ENCODE measurements around the gene CRTC2. TPM values are rescaled to one million over a fixed set of nuclear protein-coding genes. Genes with fewer than 3 reads are reported as not detected.
A peak's percentile ranks its signal among the peaks of the same experiment; 100 is the strongest.

CRTC2 gene
- total and polyA plus RNA-seq, 9 of the 15 experiments (the other 6 are each of a cell fraction or from before 2014, with no cell fraction given), result 2.7 to 26.4 (median 10.2) TPM

GRCh38 chr1:153968972-153969371, 10.6 kb upstream of the CRTC2 start:
- H3K4me1 ChIP-seq (replicated peaks in 1 of 2; ENCODE audit: control insufficient read depth in 2 of 2, insufficient read depth in 2 of 2, low read length in 2 of 2), result peaks cover 7 to 13% of the 10 kb centered on the region in 2 experiments; a peak in 4 of 5 replicates

More at GRCh38 chr1:153968972-153969371, 10.6 kb upstream of the CRTC2 start:
- H3K79me2 ChIP-seq (ENCODE audit: control insufficient read depth, insufficient read depth, low read length), result peaks cover 31% of the 10 kb centered on the region
- WGBS (ENCODE audit: insufficient coverage, low coverage, missing lambda C conversion rate), result 79% methylated on average over 2 of the region's 2 CpGs
- H3K9ac ChIP-seq (ENCODE audit: insufficient read depth in 1 of 2, low read depth in 2 of 2, low read length in 2 of 2), result peak overlapping the region; percentile 41 to 89; a peak in 3 of 4 replicates
- H3K4me3 ChIP-seq, result peak overlapping the region; percentile 51; the same call in 1 of the 2 replicates
- no peaks in the 10 kb centered on the region for H4K20me1 ChIP-seq (replicated peaks; ENCODE audit: control insufficient read depth, insufficient read depth, low read length)
- intact Hi-C loops (cut with micrococcal nuclease), result loop anchor here (5.0 kb wide), 1 partner anchor 172 kb away; no protein-coding TSS in a partner anchor
- H2AFZ ChIP-seq (ENCODE audit: low read depth, low read length), result no peak overlapping the region
- DNase-seq (ENCODE audit: extremely low read depth in 1 of 4, low spot score in 3 of 4), result no peak
- peak overlapping the region; percentile 87 for H3K4me2 ChIP-seq (ENCODE audit: insufficient read depth, low read length)
- ChIA-PET POLR2A (interaction anchor here (0.7 to 4.8 kb wide), 5 partner anchors 8 to 76 kb away, joined by 3 to 84 read pairs (median 9); partner anchors contain the start of genes JTB and RPS27), CTCF (ENCODE audit: low intra/inter-chr PET ratio) (no interaction called here)
- no peak for ATAC-seq
- FAIRE-seq, result no peak
- no peak overlapping the region for H3K27ac ChIP-seq (ENCODE audit: extremely low read depth, low read depth, low read length)
- no peaks in the 10 kb centered on the region for H3K9me3 ChIP-seq (replicated peaks; ENCODE audit: control insufficient read depth, insufficient read depth, low read depth, low read length)
- no TSS peak for BruUV-seq (replicated peaks)
- peaks cover 10% of the 10 kb centered on the region; the same call in 2 of the 3 replicates for H3K36me3 ChIP-seq (ENCODE audit: control insufficient read depth, insufficient read depth, low read length)
- TF ChIP-seq HDAC1 (IDR thresholded peaks at IDR 0.05), result no peak
- TF ChIP-seq POLR2AphosphoS5 (IDR thresholded peaks at IDR 0.05; ENCODE audit: control insufficient read depth, insufficient read depth, low read depth, low read length), result no peak
- no peak for TF ChIP-seq BRD9 (IDR thresholded peaks at IDR 0.05; ENCODE audit: low read depth, partially characterized antibody)
- TF ChIP-seq AFF1 (IDR thresholded peaks at IDR 0.05; ENCODE audit: low read depth in 1 of 2, partially characterized antibody in 2 of 2), result no peak
- TF ChIP-seq RFX1 (IDR thresholded peaks at IDR 0.05), result no peak
- no peak for TF ChIP-seq STAT5B (CRISPR knock-in tag; IDR thresholded peaks at IDR 0.05)
- no peak for TF ChIP-seq ZNF445 (CRISPR knock-in tag; IDR thresholded peaks at IDR 0.05; ENCODE audit: low read depth)
- TF ChIP-seq MITF (IDR thresholded peaks at IDR 0.05), result no peak
- TF ChIP-seq CBX1 (IDR thresholded peaks at IDR 0.05; ENCODE audit: low read depth), result no peak
- TF ChIP-seq PREB (CRISPR knock-in tag; IDR thresholded peaks at IDR 0.05), result no peak
- TF ChIP-seq ATF4 (CRISPR knock-in tag; IDR thresholded peaks at IDR 0.05), result no peak
- TF ChIP-seq STAG1 (CRISPR knock-in tag; IDR thresholded peaks at IDR 0.05; ENCODE audit: borderline replicate concordance), result no peak
- no peak for TF ChIP-seq ZKSCAN3 (CRISPR knock-in tag; IDR thresholded peaks at IDR 0.05)
- H3K9me1 ChIP-seq (ENCODE audit: control insufficient read depth, insufficient read depth, low read length), result no peaks in the 10 kb centered on the region
- no peaks in the 10 kb centered on the region for H3K27me3 ChIP-seq (ENCODE audit: control insufficient read depth in 2 of 2, insufficient read depth in 2 of 2, low read length in 2 of 2)
- in situ Hi-C loops (cut with MboI), result no loop called here

Measured in K562 (cell line).